Measurements from ENCODE around the gene PRR23A. TPM values are rescaled to one million over a fixed set of nuclear protein-coding genes. Genes with fewer than 3 reads are reported as not detected.

Gene PRR23A
- total and polyA plus RNA-seq, 2 of the 4 experiments (the other 2 are of a cell fraction): not detected

DNA sequence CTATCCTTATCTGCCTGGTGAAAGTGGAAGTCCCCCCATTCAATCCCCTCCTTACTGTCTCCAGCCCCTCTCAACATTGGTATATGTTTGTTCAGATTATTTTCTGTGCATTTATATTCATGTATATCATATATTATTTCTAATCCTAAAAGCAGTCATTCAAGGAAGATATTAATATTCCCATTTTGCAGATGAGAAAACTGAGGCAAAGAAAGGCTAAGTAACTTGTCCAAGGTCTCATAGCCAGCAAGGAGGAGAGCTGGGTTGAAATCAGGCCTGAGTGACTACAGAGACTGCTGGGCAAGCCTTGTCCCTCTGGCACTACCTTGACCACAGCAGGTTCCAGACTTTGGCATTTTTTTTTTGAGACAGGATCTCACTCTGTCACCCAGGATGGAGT, 30.0 kb downstream of the PRR23A start:
- Histone ChIP-seq H4K8ac (ENCODE audit: low read depth in 2 of 2, low read length in 2 of 2) (no peak overlapping the region), H3K14ac (replicated peaks; ENCODE audit: low read depth, low read length) (no peak overlapping the region), H4K5ac (ENCODE audit: low read depth, low read length) (no peak overlapping the region), H2AK9ac (replicated peaks; ENCODE audit: low read depth, low read length, poor library complexity) (no peak overlapping the region), H3K18ac (ENCODE audit: low read depth, low read length) (no peak overlapping the region), H2BK15ac (ENCODE audit: low read depth, low read length) (no peak overlapping the region), H2BK5ac (ENCODE audit: low read depth, low read length, poor library complexity, severe bottlenecking) (no peak overlapping the region), H3K27me3 (ENCODE audit: control insufficient read depth, insufficient read depth, low read length) (peaks cover 3% of the 10 kb centered on the region), H3K4me1 (ENCODE audit: control insufficient read depth, insufficient read depth, low read length) (no peaks in the 10 kb centered on the region), H3K4me3 (ENCODE audit: insufficient read depth, low read depth, low read length) (no peak overlapping the region), H3K79me1 (ENCODE audit: low read depth in 1 of 2, low read length in 2 of 2) (no peaks in the 10 kb centered on the region), H4K20me1 (ENCODE audit: insufficient read depth, low read length) (no peaks in the 10 kb centered on the region), H2BK20ac (ENCODE audit: low read depth, low read length) (no peak overlapping the region), H3K9me1 (ENCODE audit: insufficient read depth, low read length) (no peaks in the 10 kb centered on the region), H2BK120ac (ENCODE audit: low read depth, low read length) (no peak overlapping the region), H3K27ac (ENCODE audit: insufficient read depth, low read length) (no peak overlapping the region), H2AFZ (replicated peaks; ENCODE audit: low read length, poor library complexity) (no peak overlapping the region), H3K4me2 (ENCODE audit: low read depth, low read length) (no peak overlapping the region), H2AK5ac (ENCODE audit: low read depth, low read length) (no peak overlapping the region), H3K4ac (ENCODE audit: low read depth, low read length) (no peak overlapping the region), H3K23ac (ENCODE audit: low read depth, low read length) (no peak overlapping the region), H3K9ac (ENCODE audit: low read depth, low read length) (no peak overlapping the region), H3K36me3 (ENCODE audit: control insufficient read depth, insufficient read depth, low read length) (no peaks in the 10 kb centered on the region), H3K9me3 (ENCODE audit: control insufficient read depth, insufficient read depth, low read length) (no peaks in the 10 kb centered on the region), H4K91ac (ENCODE audit: insufficient read depth, low read depth, low read length) (no peak overlapping the region), H3K56ac (ENCODE audit: extremely low read depth, insufficient read depth, low read length) (no peak overlapping the region)
- TF ChIP-seq, protein P1, sequence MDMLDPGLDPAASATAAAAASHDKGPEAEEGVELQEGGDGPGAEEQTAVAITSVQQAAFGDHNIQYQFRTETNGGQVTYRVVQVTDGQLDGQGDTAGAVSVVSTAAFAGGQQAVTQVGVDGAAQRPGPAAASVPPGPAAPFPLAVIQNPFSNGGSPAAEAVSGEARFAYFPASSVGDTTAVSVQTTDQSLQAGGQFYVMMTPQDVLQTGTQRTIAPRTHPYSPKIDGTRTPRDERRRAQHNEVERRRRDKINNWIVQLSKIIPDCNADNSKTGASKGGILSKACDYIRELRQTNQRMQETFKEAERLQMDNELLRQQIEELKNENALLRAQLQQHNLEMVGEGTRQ (IDR thresholded peaks at IDR 0.05; ENCODE audit: low read depth, low read length): no peak
- TF ChIP-seq SMC3 (IDR thresholded peaks at IDR 0.05; ENCODE audit: low read depth, low read length): no peak
- TF ChIP-seq MAFK (IDR thresholded peaks at IDR 0.05; ENCODE audit: low read depth, low read length): no peak
- TF ChIP-seq CHD1 (IDR thresholded peaks at IDR 0.05; ENCODE audit: low read depth, low read length): no peak
- no peak for TF ChIP-seq FOS (IDR thresholded peaks at IDR 0.05; ENCODE audit: low read depth, low read length)
- TF ChIP-seq NFE2L2 (IDR thresholded peaks at IDR 0.05; ENCODE audit: low read depth, low read length): no peak
- no peak for TF ChIP-seq RAD21 (IDR thresholded peaks at IDR 0.05; ENCODE audit: low read length)
- no peak for TF ChIP-seq RFX5 (IDR thresholded peaks at IDR 0.05; ENCODE audit: low read depth, low read length)
- no peak for TF ChIP-seq RCOR1 (IDR thresholded peaks at IDR 0.05; ENCODE audit: insufficient replicate concordance, low read length)
- TF ChIP-seq POLR2A (IDR thresholded peaks at IDR 0.05; ENCODE audit: low read depth, low read length): no peak
- no peak for TF ChIP-seq CEBPB (IDR thresholded peaks at IDR 0.05; ENCODE audit: low read depth, low read length)
- TF ChIP-seq MAZ (IDR thresholded peaks at IDR 0.05; ENCODE audit: borderline replicate concordance, low read depth, low read length): no peak
- BruUV-seq (replicated peaks): no TSS peak
- dilution Hi-C loops (cut with HindIII; ENCODE audit: low sequenced_read_pairs, unreplicated experiment) (no loop called here), in situ Hi-C loops (cut with MboI; ENCODE audit: low sequenced_read_pairs) (no loop called here), intact Hi-C loops (cut with micrococcal nuclease) (no loop called here)
- ATAC-seq (ENCODE audit: low read depth) (no peak), DNase-seq (no peak)
- CTCF ChIA-PET: no interaction called here
- POLR2A ChIA-PET (ENCODE audit: unreplicated experiment): no interaction called here
